AG04449 (cell line): ENCODE data around the gene DHDDS.

Experiments
- CTCF ChIA-PET: fragments of 350-600 bp; formaldehyde crosslinking; extraction: SDS; loops from one replicate; lab custom pipeline; 2021; ENCODE audit warnings: antibody characterized with exemption; lab: Yijun Ruan, JAX
- POLR2A ChIA-PET: fragments of 400-600, 350-600 bp; formaldehyde crosslinking; extraction: SDS; loops from one replicate; lab custom pipeline; 2020; ENCODE audit warnings: antibody characterized with exemption, inconsistent platforms; lab: Yijun Ruan, JAX
- DNase-seq: peaks from one replicate; pipeline ENCODE4 v3.0.0-alpha.2; 2010; ENCODE audit warnings: low read depth, low spot score
- H3K4me3 ChIP-seq: 2 replicates; pipeline ENCODE4 v1.5.1; 2011; ENCODE audit warnings: low read depth, mild to moderate bottlenecking, control low read depth, low read length
- TF ChIP-seq, protein P1 (sequence below): IDR thresholded peaks from one replicate; pipeline ENCODE4 v1.5.1; 2011; ENCODE audit warnings: mild to moderate bottlenecking, moderate library complexity, low read length, control low read depth, inconsistent platforms; ENCODE audit not compliant: insufficient read depth; ENCODE audit errors: missing control alignments

DHDDS gene

DNA sequence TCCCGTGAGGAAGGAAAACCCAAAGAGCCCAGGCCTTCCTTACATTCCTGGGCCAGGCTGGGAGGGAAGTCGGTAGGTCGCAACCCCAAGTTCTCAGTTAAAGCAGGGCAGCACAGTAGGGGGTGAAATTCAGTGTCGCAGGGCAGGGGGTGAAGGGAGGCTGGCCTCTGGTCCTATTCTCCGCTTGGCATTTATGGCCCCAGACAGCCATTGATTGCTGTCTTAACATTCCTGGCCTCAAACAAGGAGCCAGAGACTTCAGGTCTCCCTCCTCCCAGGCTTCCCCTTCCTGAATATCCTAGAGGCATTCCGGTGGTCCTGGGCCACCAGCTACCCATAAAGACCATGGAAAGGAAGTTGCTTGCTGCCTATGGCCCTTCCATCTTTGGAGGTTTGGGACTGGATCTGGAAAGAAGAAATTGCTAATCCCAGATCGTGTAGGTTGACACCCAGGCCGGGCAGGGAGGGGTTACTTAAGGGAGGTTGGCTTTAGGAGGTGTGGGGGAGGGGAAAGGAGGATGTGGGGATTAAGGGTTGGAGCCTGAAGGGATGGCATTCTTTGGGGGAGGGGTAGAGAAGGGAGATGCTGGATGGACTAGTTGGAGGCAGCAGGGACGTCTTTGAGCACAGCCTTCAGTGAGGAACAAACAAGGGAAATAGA is 19.8 kb upstream of the DHDDS start:
- DNase-seq: no peak
- no peak overlapping the region for H3K4me3 ChIP-seq
- CTCF ChIA-PET: interaction anchor here (0.7 to 1.6 kb wide), 3 partner anchors 13 to 48 kb away, joined by 3 to 5 read pairs (median 3); no protein-coding TSS in a partner anchor
- TF ChIP-seq, protein P1, sequence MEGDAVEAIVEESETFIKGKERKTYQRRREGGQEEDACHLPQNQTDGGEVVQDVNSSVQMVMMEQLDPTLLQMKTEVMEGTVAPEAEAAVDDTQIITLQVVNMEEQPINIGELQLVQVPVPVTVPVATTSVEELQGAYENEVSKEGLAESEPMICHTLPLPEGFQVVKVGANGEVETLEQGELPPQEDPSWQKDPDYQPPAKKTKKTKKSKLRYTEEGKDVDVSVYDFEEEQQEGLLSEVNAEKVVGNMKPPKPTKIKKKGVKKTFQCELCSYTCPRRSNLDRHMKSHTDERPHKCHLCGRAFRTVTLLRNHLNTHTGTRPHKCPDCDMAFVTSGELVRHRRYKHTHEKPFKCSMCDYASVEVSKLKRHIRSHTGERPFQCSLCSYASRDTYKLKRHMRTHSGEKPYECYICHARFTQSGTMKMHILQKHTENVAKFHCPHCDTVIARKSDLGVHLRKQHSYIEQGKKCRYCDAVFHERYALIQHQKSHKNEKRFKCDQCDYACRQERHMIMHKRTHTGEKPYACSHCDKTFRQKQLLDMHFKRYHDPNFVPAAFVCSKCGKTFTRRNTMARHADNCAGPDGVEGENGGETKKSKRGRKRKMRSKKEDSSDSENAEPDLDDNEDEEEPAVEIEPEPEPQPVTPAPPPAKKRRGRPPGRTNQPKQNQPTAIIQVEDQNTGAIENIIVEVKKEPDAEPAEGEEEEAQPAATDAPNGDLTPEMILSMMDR: no peak
- POLR2A ChIA-PET: no interaction called here

DNA sequence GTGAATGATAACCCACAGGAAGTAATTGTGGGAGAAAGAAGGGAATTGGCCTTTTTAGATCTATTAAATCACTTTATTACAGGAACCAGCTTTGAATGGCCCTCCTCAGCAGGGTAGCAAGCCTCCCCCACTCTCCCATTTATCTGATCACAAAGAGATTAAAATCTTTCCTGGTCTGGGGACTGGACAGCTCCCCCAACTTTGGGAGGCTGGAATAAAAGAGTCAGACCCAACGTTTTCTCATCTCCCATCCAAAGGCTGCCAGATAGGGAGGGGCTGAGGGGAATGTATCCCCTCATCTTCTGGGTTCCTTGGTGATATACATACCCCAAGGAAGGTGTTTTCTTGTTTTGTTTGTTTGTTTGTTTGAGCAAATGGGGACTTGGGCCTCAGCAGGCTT is 19.1 kb upstream of the DHDDS start:
- CTCF ChIA-PET: interaction anchor here (0.7 to 0.8 kb wide), 2 partner anchors 20 to 49 kb away, joined by 3 read pairs; no protein-coding TSS in a partner anchor
- H3K4me3 ChIP-seq: no peak overlapping the region
- DNase-seq: no peak
- POLR2A ChIA-PET: no interaction called here
- TF ChIP-seq, protein P1: no peak

DNA sequence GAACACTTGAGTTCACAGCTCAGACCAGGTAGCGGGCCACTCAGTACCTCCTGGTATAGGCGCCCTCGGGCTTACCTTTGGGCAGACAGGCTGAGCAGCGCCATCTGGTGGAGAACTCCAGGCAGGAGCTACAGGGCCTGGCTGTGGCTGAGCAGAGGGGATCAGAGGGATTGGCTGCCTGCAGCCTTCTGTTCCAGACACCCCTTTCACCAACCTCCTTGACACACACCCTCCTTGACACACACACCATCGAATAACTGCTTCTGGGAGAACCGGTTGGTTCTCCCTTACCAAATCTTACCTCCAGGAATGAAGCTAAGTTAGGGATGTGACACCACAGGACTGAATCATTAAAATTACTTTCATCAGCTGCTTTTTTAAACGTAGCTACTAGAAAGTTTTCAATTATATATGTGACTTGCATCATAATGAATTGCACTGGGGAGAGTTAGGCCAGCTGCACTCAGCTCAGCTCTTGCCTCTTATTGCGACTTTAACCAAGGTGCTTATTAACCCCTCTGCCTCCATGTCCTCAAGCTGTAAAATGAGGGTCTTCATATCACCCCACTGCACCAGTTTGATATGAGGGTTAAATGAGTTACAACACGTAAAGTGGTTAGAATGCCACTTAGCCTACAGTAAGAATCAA is 14.9 kb upstream of the DHDDS start:
- ChIA-PET CTCF (interaction anchor here (0.6 to 5.1 kb wide), 52 partner anchors 9 to 513 kb away, joined by 3 to 91 read pairs (median 5); partner anchors contain the start of genes CD52, DHDDS, SH3BGRL3 and ZNF593), POLR2A (interaction anchor here (0.7 to 1.1 kb wide), 2 partner anchors 15 to 39 kb away, joined by 3 read pairs; partner anchors contain the start of gene DHDDS)
- no peak for DNase-seq
- TF ChIP-seq, protein P1: peak; percentile 97
- H3K4me3 ChIP-seq: no peak overlapping the region

DNA sequence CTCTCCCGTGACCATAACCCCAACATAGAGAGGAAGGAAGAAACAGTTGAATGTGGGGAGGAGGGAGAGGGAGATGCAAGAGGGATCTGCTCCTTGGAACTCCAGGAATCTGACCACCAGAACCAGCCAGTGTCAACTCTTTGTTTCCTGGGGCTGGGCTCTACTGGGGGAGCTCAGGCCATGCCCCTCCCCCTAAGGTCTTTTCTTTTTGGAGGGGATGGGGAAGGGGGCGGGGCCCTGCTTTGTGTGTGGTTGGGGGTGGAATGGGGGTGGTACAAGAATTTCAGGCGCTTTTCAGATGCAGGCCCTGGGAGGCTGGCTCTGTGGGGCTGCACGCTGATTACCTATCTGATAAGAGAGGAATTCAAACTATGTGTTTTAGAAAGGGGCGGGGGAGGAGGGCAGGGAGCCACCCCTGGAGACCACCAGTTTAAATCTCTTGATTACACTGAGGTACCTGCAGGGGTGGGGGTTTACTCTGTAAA is 13.2 kb upstream of the DHDDS start:
- no peak for DNase-seq
- POLR2A ChIA-PET: no interaction called here
- TF ChIP-seq, protein P1: no peak
- CTCF ChIA-PET: interaction anchor here (0.6 to 5.1 kb wide), 8 partner anchors 7 to 383 kb away, joined by 3 to 91 read pairs (median 12); partner anchors contain the start of genes DHDDS and LIN28A
- H3K4me3 ChIP-seq: no peak overlapping the region

DNA sequence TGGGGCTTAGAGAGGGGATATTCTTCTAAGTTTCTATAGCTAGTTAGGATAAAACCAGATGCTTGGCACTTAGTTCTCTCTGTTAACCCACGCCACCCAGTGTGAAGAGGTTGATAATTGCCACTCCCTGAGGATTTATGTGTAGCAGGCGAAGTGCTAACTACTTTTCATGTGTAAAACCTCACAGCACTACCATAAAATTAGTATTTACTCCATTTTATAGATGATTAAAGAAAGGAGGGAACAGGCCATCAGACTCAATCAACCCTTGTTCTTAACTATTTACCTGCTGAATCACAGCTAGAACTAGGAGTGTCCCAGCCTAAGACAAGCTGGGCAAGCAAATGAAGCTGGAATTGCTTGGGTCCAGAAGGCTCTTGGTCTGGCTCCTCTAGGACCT is 12.6 kb upstream of the DHDDS start:
- ChIA-PET CTCF (interaction anchor here (0.6 to 5.1 kb wide), 8 partner anchors 7 to 383 kb away, joined by 3 to 53 read pairs (median 5); partner anchors contain the start of genes DHDDS and LIN28A), POLR2A (no interaction called here)
- TF ChIP-seq, protein P1: no peak
- DNase-seq: no peak
- no peak overlapping the region for H3K4me3 ChIP-seq

DNA sequence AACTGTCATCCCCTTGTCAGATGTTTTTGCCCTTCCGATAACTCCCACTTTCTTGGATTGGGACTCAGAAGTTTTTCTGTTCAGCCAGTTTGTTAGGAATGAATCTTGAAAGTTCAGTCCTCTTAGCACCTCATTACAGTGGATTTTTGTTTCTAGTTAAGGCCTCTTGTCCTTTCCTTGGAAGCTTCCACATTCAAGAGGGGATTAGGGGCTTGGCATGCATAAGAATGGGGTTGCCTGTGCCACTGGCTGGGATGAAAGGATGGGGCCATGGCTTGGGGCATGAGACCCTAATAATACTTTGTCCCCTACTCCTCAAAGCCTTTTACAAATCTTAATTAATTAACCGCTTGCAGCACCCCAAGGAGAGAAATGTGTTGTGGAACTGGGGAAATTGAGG is 2.4 kb upstream of the DHDDS start:
- no peak overlapping the region for H3K4me3 ChIP-seq
- CTCF ChIA-PET: interaction anchor here (0.7 to 7.5 kb wide), 4 partner anchors 9 to 154 kb away, joined by 3 to 91 read pairs (median 4); no protein-coding TSS in a partner anchor
- POLR2A ChIA-PET: no interaction called here
- TF ChIP-seq, protein P1: no peak
- no peak for DNase-seq
